DND-41 (cell line): ENCODE results near the gene PHF21B.

Experiments
- ATAC-seq: fragments of 200-7000 bp; cut with Tn5 transposase; 3 replicates; pipeline ENCODE4 v1.9.1; 2021; ENCODE audit warnings: low read depth; ENCODE audit not compliant: insufficient read depth
- DNase-seq: peaks from one replicate; pipeline ENCODE4 v3.0.0-alpha.2; 2020
- H2AFZ ChIP-seq: 2 replicates; pipeline ENCODE4 v1.6.0; 2012; ENCODE audit warnings: low read depth, low read length
- H3K27ac ChIP-seq: 2 replicates; pipeline ENCODE4 v1.5.1; 2012; ENCODE audit warnings: low read length, inconsistent platforms
- H3K27me3 ChIP-seq: fragments of 200-600 bp; sonication (generic); 2 replicates; pipeline ENCODE4 v1.6.0; 2012; ENCODE audit warnings: low read length, mild to moderate bottlenecking, inconsistent platforms; ENCODE audit not compliant: insufficient read depth, poor library complexity
- H3K36me3 ChIP-seq: 2 replicates; pipeline ENCODE4 v1.5.1; 2012; ENCODE audit warnings: low read length, inconsistent platforms; ENCODE audit not compliant: insufficient read depth
- H3K4me1 ChIP-seq: 2 replicates; pipeline ENCODE4 v1.5.1; 2012; ENCODE audit warnings: mild to moderate bottlenecking, low read length; ENCODE audit not compliant: insufficient read depth
- H3K4me2 ChIP-seq: 2 replicates; pipeline ENCODE4 v1.6.0; 2012; ENCODE audit warnings: mild to moderate bottlenecking, moderate library complexity, low read length, inconsistent platforms; ENCODE audit not compliant: insufficient read depth
- H3K4me3 ChIP-seq, 2 experiments: fragments of 200-600 bp in 1 of 2; shearing (Covaris generic) in 1 of 2; 2 replicates each; pipeline ENCODE4 v1.5.1; 2012 to 2016; ENCODE audit warnings: inconsistent platforms in 2 of 2, low read length in 2 of 2, mild to moderate bottlenecking in 2 of 2, low read depth in 1 of 2, moderate library complexity in 1 of 2
- H3K79me2 ChIP-seq: 2 replicates; pipeline ENCODE4 v1.6.0; 2012; ENCODE audit warnings: low read length, inconsistent platforms; ENCODE audit not compliant: insufficient read depth
- H3K9ac ChIP-seq: 2 replicates; pipeline ENCODE4 v1.6.0; 2012; ENCODE audit warnings: low read depth, mild to moderate bottlenecking, inconsistent platforms, low read length, moderate library complexity
- H3K9me3 ChIP-seq: 2 replicates; pipeline ENCODE4 v1.5.1; 2012; ENCODE audit warnings: low read length, moderate library complexity, mild to moderate bottlenecking, inconsistent platforms; ENCODE audit not compliant: insufficient read depth, severe bottlenecking
- H4K20me1 ChIP-seq: 2 replicates; pipeline ENCODE4 v1.6.0; 2012; ENCODE audit warnings: low read length; ENCODE audit not compliant: insufficient read depth
- EZH2 ChIP-seq: IDR thresholded peaks from 3 replicates; pipeline ENCODE4 v1.6.1; 2012; ENCODE audit warnings: borderline replicate concordance, low read depth, mild to moderate bottlenecking, moderate library complexity, low read length, inconsistent platforms; ENCODE audit not compliant: severe bottlenecking
- TF ChIP-seq, protein P1 (sequence below): IDR thresholded peaks from 2 replicates; pipeline ENCODE4 v1.5.1; 2012; ENCODE audit warnings: borderline replicate concordance, low read length, moderate library complexity, mild to moderate bottlenecking; ENCODE audit not compliant: poor library complexity, severe bottlenecking; ENCODE audit errors: extremely low read depth

PHF21B gene

GRCh38 chr22:44887941-44888366 lies 121.9 kb downstream of the PHF21B start:
- ATAC-seq, result no peak
- Histone ChIP-seq H3K9me3 (no peaks in the 10 kb centered on the region), H3K4me1 (no peaks in the 10 kb centered on the region), H3K79me2 (0 out of 2 replicates have a peak, but pooled peaks cover 2% of the 10 kb centered on the region), H4K20me1 (peaks cover 16% of the 10 kb centered on the region), H3K27me3 (no peaks in the 10 kb centered on the region), H3K36me3 (peaks cover 80% of the 10 kb centered on the region), H3K4me2 (no peak overlapping the region), H3K27ac (no peak overlapping the region), H3K4me3 (no peak overlapping the region), H2AFZ (no peak overlapping the region), H3K9ac (no peak overlapping the region)
- DNase-seq, result no peak
- TF ChIP-seq, protein P1, sequence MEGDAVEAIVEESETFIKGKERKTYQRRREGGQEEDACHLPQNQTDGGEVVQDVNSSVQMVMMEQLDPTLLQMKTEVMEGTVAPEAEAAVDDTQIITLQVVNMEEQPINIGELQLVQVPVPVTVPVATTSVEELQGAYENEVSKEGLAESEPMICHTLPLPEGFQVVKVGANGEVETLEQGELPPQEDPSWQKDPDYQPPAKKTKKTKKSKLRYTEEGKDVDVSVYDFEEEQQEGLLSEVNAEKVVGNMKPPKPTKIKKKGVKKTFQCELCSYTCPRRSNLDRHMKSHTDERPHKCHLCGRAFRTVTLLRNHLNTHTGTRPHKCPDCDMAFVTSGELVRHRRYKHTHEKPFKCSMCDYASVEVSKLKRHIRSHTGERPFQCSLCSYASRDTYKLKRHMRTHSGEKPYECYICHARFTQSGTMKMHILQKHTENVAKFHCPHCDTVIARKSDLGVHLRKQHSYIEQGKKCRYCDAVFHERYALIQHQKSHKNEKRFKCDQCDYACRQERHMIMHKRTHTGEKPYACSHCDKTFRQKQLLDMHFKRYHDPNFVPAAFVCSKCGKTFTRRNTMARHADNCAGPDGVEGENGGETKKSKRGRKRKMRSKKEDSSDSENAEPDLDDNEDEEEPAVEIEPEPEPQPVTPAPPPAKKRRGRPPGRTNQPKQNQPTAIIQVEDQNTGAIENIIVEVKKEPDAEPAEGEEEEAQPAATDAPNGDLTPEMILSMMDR, result no peak
- TF ChIP-seq EZH2, result no peak

DNA sequence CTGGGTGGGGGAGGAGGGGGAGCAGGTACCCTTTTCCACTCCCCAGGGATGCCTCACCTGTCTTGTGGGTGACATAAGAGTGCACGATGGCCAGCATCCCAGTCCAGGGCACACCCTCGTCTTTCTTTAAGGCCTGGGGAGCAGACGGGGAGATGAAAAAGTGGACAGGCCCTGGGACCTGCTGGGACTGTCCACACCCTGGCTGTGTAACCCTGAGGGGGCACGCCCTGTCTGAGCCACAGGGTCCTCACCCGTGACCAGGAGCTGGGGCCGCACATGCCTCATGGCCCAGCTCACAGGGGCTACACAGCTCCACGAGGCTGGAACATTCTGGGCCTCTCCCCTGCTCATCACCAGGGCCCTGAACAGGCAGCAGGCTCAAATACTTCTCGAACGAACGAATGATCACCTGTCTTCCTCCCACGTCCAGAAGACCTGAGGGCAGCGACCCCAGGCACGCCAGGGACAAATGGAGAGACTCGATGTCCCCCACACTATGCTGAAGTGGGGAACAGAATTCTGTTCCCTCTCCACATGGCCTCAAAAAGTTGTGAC lies 123.9 kb downstream of the PHF21B start:
- DNase-seq (no peak), ATAC-seq (no peak)
- H3K36me3 ChIP-seq, result peaks cover 75% of the 10 kb centered on the region
- H3K27me3 ChIP-seq, result no peaks in the 10 kb centered on the region
- no peaks in the 10 kb centered on the region for H3K4me1 ChIP-seq
- TF ChIP-seq, protein P1, result no peak
- no peak for TF ChIP-seq EZH2
- H2AFZ ChIP-seq, result no peak overlapping the region
- 0 out of 2 replicates have a peak, but pooled peaks cover 2% of the 10 kb centered on the region for H3K79me2 ChIP-seq
- H3K9me3 ChIP-seq, result no peaks in the 10 kb centered on the region
- no peak overlapping the region for H3K4me2 ChIP-seq
- no peak overlapping the region for H3K4me3 ChIP-seq
- H3K9ac ChIP-seq, result no peak overlapping the region
- peaks cover 15% of the 10 kb centered on the region for H4K20me1 ChIP-seq
- H3K27ac ChIP-seq, result no peak overlapping the region

GRCh38 chr22:44884968-44885805 lies 124.6 kb downstream of the PHF21B start:
- Histone ChIP-seq H2AFZ (no peak overlapping the region), H3K9me3 (no peaks in the 10 kb centered on the region), H3K36me3 (peaks cover 69% of the 10 kb centered on the region), H4K20me1 (peaks cover 11% of the 10 kb centered on the region), H3K27ac (no peak overlapping the region), H3K79me2 (0 out of 2 replicates have a peak, but pooled peaks cover 2% of the 10 kb centered on the region), H3K27me3 (no peaks in the 10 kb centered on the region), H3K4me1 (no peaks in the 10 kb centered on the region), H3K4me2 (no peak overlapping the region), H3K9ac (no peak overlapping the region), H3K4me3 (no peak overlapping the region)
- ATAC-seq (no peak), DNase-seq (no peak)
- no peak for TF ChIP-seq EZH2
- TF ChIP-seq, protein P1, result no peak
